GM23338 (cell line): ENCODE results near the gene ARRDC4. TPM values are rescaled to one million over a fixed set of nuclear protein-coding genes. Genes with fewer than 3 reads are reported as not detected.

Experiments used
- CREB1 ChIP-seq: fragments of 250-450 bp; sonication (Bioruptor Pico); IDR thresholded peaks from 2 replicates; pipeline ENCODE4 v1.5.0; 2020; ENCODE audit warnings: low read depth, mild to moderate bottlenecking, moderate library complexity
- EZH2 ChIP-seq: fragments of 200-600 bp; sonication (generic); IDR thresholded peaks from one replicate; pipeline ENCODE4 v1.8.0; 2017; ENCODE audit warnings: antibody characterized with exemption, mild to moderate bottlenecking, low read depth; ENCODE audit not compliant: unreplicated experiment
- EZH2phosphoT487 ChIP-seq: fragments of 200-600 bp; sonication (generic); IDR thresholded peaks from one replicate; pipeline ENCODE4 v1.8.1; 2018; ENCODE audit warnings: antibody characterized with exemption; ENCODE audit not compliant: unreplicated experiment
- JUNB ChIP-seq: IDR thresholded peaks from one replicate; pipeline ENCODE4 v1.6.1; 2016; ENCODE audit warnings: antibody characterized with exemption; ENCODE audit not compliant: unreplicated experiment
- NANOG ChIP-seq: IDR thresholded peaks from 2 replicates; pipeline ENCODE4 v1.6.1; 2016; ENCODE audit warnings: antibody characterized with exemption, borderline replicate concordance
- POLR2AphosphoS5 ChIP-seq: IDR thresholded peaks from 2 replicates; pipeline ENCODE4 v1.6.1; 2016; ENCODE audit warnings: antibody characterized with exemption, low read depth
- REST ChIP-seq: IDR thresholded peaks from one replicate; pipeline ENCODE4 v1.6.1; 2018; ENCODE audit warnings: antibody characterized with exemption; ENCODE audit not compliant: unreplicated experiment
- ZNF114 ChIP-seq: fragments of 250-450 bp; sonication (Bioruptor Pico); IDR thresholded peaks from 2 replicates; pipeline ENCODE4 v1.5.0; 2020; ENCODE audit warnings: mild to moderate bottlenecking, moderate library complexity
- ZNF331 ChIP-seq: fragments of 250-450 bp; sonication (Bioruptor Pico); IDR thresholded peaks from 2 replicates; pipeline ENCODE4 v1.5.0; 2020; ENCODE audit warnings: low read depth, mild to moderate bottlenecking, moderate library complexity
- ZNF462 ChIP-seq: fragments of 250-450 bp; sonication (Bioruptor Pico); IDR thresholded peaks from 2 replicates; pipeline ENCODE4 v1.5.0; 2020; ENCODE audit warnings: mild to moderate bottlenecking, moderate library complexity
- polyA plus RNA-seq: library from polyadenylated mRNA; unstranded; fragments of >200 nt; fragmentation: Nextera tagmentation; extraction: Ambion mirVana; gene quantifications from 2 replicates; pipeline ENCODE4 v1.2.1, GENCODE V29; 2016
- total RNA-seq: library from RNA; depleted of rRNA; stranded (reverse); fragments of >200 nt; shearing (Covaris generic); gene quantifications from 2 replicates; pipeline ENCODE4 v1.2.3, GENCODE V29; 2014
- TF ChIP-seq, protein P1 (sequence below): IDR thresholded peaks from 2 replicates; pipeline ENCODE4 v1.6.1; 2016; ENCODE audit warnings: antibody characterized with exemption
- TF ChIP-seq, protein P2 (sequence below), 2 experiments: fragments of 200-600 bp in 1 of 2; sonication (generic) in 1 of 2; conservative IDR thresholded peaks; 2 replicates each; pipeline versions ENCODE4 v1.5.1 to v1.6.1; 2016 to 2017; ENCODE audit warnings: antibody characterized with exemption in 2 of 2, low read depth in 2 of 2, mild to moderate bottlenecking in 2 of 2, moderate library complexity in 1 of 2

The ARRDC4 gene
- total and polyA plus RNA-seq, 2 experiments from 2014 or later: 2.0 to 6.9 TPM

DNA sequence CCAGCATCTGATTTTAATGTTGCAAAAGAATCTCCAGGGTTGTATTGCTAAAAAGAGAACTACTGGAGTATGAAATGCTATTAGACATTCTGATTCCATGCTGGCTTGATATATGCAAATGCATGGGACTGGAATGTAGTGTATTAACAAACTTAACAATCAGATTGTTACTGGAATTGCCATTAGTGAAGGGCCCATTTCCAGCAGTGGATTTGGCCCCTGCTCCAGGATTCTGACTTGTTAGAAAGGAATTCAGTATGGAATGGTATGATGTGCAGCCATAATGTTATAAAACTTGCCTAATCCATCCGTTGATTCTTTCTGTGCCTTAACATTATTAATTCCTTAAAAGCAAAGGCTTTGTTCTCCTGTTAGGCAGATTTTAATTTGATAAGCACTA is 7.9 kb downstream of the ARRDC4 start (continued):
- TF ChIP-seq ZNF462 (no peak), POLR2AphosphoS5 (no peak), NANOG (no peak), CREB1 (CRISPR knock-in tag) (no peak), EZH2phosphoT487 (no peak), ZNF114 (no peak), JUNB (no peak), ZNF331 (CRISPR knock-in tag) (no peak), EZH2 (no peak), REST (no peak)
- TF ChIP-seq, protein P1, sequence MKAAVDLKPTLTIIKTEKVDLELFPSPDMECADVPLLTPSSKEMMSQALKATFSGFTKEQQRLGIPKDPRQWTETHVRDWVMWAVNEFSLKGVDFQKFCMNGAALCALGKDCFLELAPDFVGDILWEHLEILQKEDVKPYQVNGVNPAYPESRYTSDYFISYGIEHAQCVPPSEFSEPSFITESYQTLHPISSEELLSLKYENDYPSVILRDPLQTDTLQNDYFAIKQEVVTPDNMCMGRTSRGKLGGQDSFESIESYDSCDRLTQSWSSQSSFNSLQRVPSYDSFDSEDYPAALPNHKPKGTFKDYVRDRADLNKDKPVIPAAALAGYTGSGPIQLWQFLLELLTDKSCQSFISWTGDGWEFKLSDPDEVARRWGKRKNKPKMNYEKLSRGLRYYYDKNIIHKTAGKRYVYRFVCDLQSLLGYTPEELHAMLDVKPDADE: no peak
- TF ChIP-seq, protein P2, sequence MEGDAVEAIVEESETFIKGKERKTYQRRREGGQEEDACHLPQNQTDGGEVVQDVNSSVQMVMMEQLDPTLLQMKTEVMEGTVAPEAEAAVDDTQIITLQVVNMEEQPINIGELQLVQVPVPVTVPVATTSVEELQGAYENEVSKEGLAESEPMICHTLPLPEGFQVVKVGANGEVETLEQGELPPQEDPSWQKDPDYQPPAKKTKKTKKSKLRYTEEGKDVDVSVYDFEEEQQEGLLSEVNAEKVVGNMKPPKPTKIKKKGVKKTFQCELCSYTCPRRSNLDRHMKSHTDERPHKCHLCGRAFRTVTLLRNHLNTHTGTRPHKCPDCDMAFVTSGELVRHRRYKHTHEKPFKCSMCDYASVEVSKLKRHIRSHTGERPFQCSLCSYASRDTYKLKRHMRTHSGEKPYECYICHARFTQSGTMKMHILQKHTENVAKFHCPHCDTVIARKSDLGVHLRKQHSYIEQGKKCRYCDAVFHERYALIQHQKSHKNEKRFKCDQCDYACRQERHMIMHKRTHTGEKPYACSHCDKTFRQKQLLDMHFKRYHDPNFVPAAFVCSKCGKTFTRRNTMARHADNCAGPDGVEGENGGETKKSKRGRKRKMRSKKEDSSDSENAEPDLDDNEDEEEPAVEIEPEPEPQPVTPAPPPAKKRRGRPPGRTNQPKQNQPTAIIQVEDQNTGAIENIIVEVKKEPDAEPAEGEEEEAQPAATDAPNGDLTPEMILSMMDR (conservative IDR thresholded peaks at IDR 0.05; ENCODE audit: low read depth in 2 of 2): no peak
